H1 (cell line): ENCODE measurements around the gene CD38. TPM values are rescaled to one million over a fixed set of nuclear protein-coding genes. Genes with fewer than 3 reads are reported as not detected.

ENCODE experiments used
- CTCF ChIA-PET: fragments of 300-600 bp; sonication (Branson Sonifier 250); formaldehyde crosslinking; loops from one replicate; lab custom pipeline; 2021; ENCODE audit not compliant: partially characterized antibody; lab: Charles Lee
- POLR2A ChIA-PET: fragments of 300-600 bp; sonication (Branson Sonifier 250); formaldehyde crosslinking; loops from one replicate; lab custom pipeline; 2021; ENCODE audit warnings: inconsistent platforms; ENCODE audit not compliant: partially characterized antibody; lab: Charles Lee
- DNase-seq, 2 experiments: peaks; one replicate each; pipeline versions ENCODE4 v3.0.0 to v3.0.0-alpha.2; 2010 to 2022; ENCODE audit warnings: low spot score in 2 of 2, low read depth in 1 of 2, mixed read lengths in 1 of 2
- FAIRE-seq: peaks from 2 replicates; lab custom pipeline; 2011; peaks lifted over from hg19 to GRCh38; lab: Jason Lieb, UNC
- H2AFZ ChIP-seq: 2 replicates; pipeline ENCODE4 v1.8.1; 2012; ENCODE audit warnings: low read length, inconsistent platforms
- H2AK5ac ChIP-seq: 2 replicates; pipeline ENCODE4 v1.6.1; 2013; ENCODE audit warnings: low read depth, low read length
- H2BK120ac ChIP-seq: replicated peaks from 2 replicates; pipeline ENCODE3; 2013; ENCODE audit warnings: low read depth, low read length, inconsistent platforms
- H2BK12ac ChIP-seq: 2 replicates; pipeline ENCODE4 v1.6.1; 2013; ENCODE audit warnings: low read depth, low read length
- H2BK15ac ChIP-seq: 2 replicates; pipeline ENCODE4 v1.6.1; 2013; ENCODE audit warnings: low read length
- H2BK20ac ChIP-seq: 2 replicates; pipeline ENCODE4 v1.6.1; 2013; ENCODE audit warnings: low read length
- H2BK5ac ChIP-seq: 2 replicates; pipeline ENCODE4 v1.6.1; 2013; ENCODE audit warnings: low read depth, low read length
- H3K14ac ChIP-seq: 2 replicates; pipeline ENCODE4 v1.6.1; 2013; ENCODE audit warnings: inconsistent platforms; ENCODE audit not compliant: insufficient read length
- H3K18ac ChIP-seq: 2 replicates; pipeline ENCODE4 v1.6.1; 2013; ENCODE audit warnings: low read length; ENCODE audit errors: extremely low read depth
- H3K23ac ChIP-seq: 2 replicates; pipeline ENCODE4 v1.6.1; 2013; ENCODE audit warnings: inconsistent platforms; ENCODE audit not compliant: insufficient read length
- H3K23me2 ChIP-seq: 2 replicates; pipeline ENCODE4 v1.6.1; 2013; ENCODE audit warnings: low read depth, low read length
- H3K27ac ChIP-seq: 2 replicates; pipeline ENCODE4 v1.6.1; 2011; ENCODE audit warnings: low read depth, low read length, inconsistent platforms
- H3K27me3 ChIP-seq, 4 experiments: replicated peaks in 1 of 4; 1 replicate in 1 of 4; 2 replicates in 3 of 4; pipeline versions ENCODE4 v1.6.1 to v1.8.1; 2011 to 2013; ENCODE audit warnings: low read length in 3 of 4, mild to moderate bottlenecking in 3 of 4, inconsistent platforms in 2 of 4, mixed read lengths in 2 of 4, moderate library complexity in 1 of 4; ENCODE audit not compliant: control insufficient read depth in 3 of 4, insufficient read depth in 3 of 4; ENCODE audit errors: extremely low read depth in 1 of 4
- H3K36me3 ChIP-seq, 4 experiments: 2 replicates each; pipeline versions ENCODE4 v1.6.1 to v1.8.1; 2011 to 2013; ENCODE audit warnings: mild to moderate bottlenecking in 4 of 4, low read length in 3 of 4, moderate library complexity in 2 of 4, control low read depth in 1 of 4, inconsistent platforms in 1 of 4; ENCODE audit not compliant: insufficient read depth in 4 of 4, control insufficient read depth in 2 of 4
- H3K4ac ChIP-seq: replicated peaks from 2 replicates; pipeline ENCODE3; 2013; ENCODE audit warnings: low read length, low read depth, mixed read lengths, inconsistent platforms; ENCODE audit not compliant: insufficient read length
- H3K4me1 ChIP-seq, 4 experiments: replicated peaks in 1 of 4; 1 replicate in 1 of 4; 2 replicates in 3 of 4; pipeline versions ENCODE4 v1.6.1 to v1.8.1; 2011 to 2013; ENCODE audit warnings: low read length in 3 of 4, inconsistent platforms in 2 of 4, mixed read lengths in 1 of 4; ENCODE audit not compliant: insufficient read depth in 4 of 4, control insufficient read depth in 3 of 4
- H3K4me2 ChIP-seq, 2 experiments: 2 replicates each; pipeline versions ENCODE4 v1.6.1 to v1.8.1; 2011 to 2013; ENCODE audit warnings: low read depth in 2 of 2, low read length in 2 of 2, control low read depth in 1 of 2, inconsistent platforms in 1 of 2, mild to moderate bottlenecking in 1 of 2; ENCODE audit not compliant: insufficient read depth in 1 of 2
- H3K4me3 ChIP-seq, 4 experiments: fragments of 200-600, 300-600 bp in 1 of 4; sonication (generic), shearing (Covaris generic), sonication (Bioruptor Twin) in 1 of 4; 2 replicates each; pipeline versions ENCODE4 v1.5.1 to v1.8.1; 2011 to 2016; ENCODE audit warnings: low read length in 4 of 4, low read depth in 3 of 4, control low read depth in 2 of 4, inconsistent platforms in 2 of 4, mild to moderate bottlenecking in 2 of 4, mixed read lengths in 1 of 4, moderate library complexity in 1 of 4; ENCODE audit not compliant: insufficient read depth in 2 of 4; ENCODE audit errors: extremely low read depth in 1 of 4
- H3K56ac ChIP-seq: replicated peaks from 2 replicates; pipeline ENCODE3; 2013; ENCODE audit warnings: low read depth, mild to moderate bottlenecking, mixed read lengths, low read length, inconsistent platforms; ENCODE audit not compliant: insufficient read length
- H3K79me1 ChIP-seq: 2 replicates; pipeline ENCODE4 v1.6.1; 2013; ENCODE audit warnings: low read depth, low read length, control low read depth
- H3K79me2 ChIP-seq, 2 experiments: 2 replicates each; pipeline versions ENCODE4 v1.6.1 to v1.8.1; 2012 to 2013; ENCODE audit warnings: low read length in 2 of 2, mild to moderate bottlenecking in 2 of 2, inconsistent platforms in 1 of 2; ENCODE audit not compliant: insufficient read depth in 2 of 2, control insufficient read depth in 1 of 2
- H3K9ac ChIP-seq, 4 experiments: replicated peaks in 1 of 4; 1 replicate in 1 of 4; 2 replicates in 3 of 4; pipeline versions ENCODE4 v1.6.1 to v1.8.1; 2011 to 2013; ENCODE audit warnings: low read depth in 3 of 4, low read length in 3 of 4, control low read depth in 2 of 4, mild to moderate bottlenecking in 2 of 4, moderate library complexity in 2 of 4, inconsistent platforms in 1 of 4; ENCODE audit errors: extremely low read depth in 1 of 4
- H3K9me3 ChIP-seq, 2 experiments: 2 replicates each; pipeline versions ENCODE4 v1.6.1 to v1.8.1; 2012 to 2013; ENCODE audit warnings: mild to moderate bottlenecking in 2 of 2, moderate library complexity in 2 of 2, control low read depth in 1 of 2, inconsistent platforms in 1 of 2, low read depth in 1 of 2, low read length in 1 of 2, mixed read lengths in 1 of 2; ENCODE audit not compliant: insufficient read depth in 2 of 2
- H4K20me1 ChIP-seq, 2 experiments: replicated peaks in 1 of 2; 2 replicates each; pipeline versions ENCODE3 to v1.8.1; 2011 to 2013; ENCODE audit warnings: inconsistent platforms in 2 of 2, low read length in 2 of 2, mild to moderate bottlenecking in 1 of 2; ENCODE audit not compliant: insufficient read depth in 2 of 2, control insufficient read depth in 1 of 2
- H4K5ac ChIP-seq: 2 replicates; pipeline ENCODE4 v1.6.1; 2013; ENCODE audit warnings: low read length, low read depth, mixed read lengths, inconsistent platforms; ENCODE audit not compliant: insufficient read length
- H4K8ac ChIP-seq: 2 replicates; pipeline ENCODE4 v1.8.0; 2013; ENCODE audit warnings: mild to moderate bottlenecking, moderate library complexity, low read length, inconsistent platforms; ENCODE audit not compliant: insufficient read depth; ENCODE audit errors: extremely low read depth
- H4K91ac ChIP-seq: replicated peaks from 2 replicates; pipeline ENCODE3; 2013; ENCODE audit warnings: low read length, mixed read lengths, inconsistent platforms; ENCODE audit not compliant: insufficient read length
- CHD1 ChIP-seq: IDR thresholded peaks from 2 replicates; pipeline ENCODE4 v1.6.1; 2012; ENCODE audit warnings: low read depth, low read length, improper control_type of control experiment
- TCF12 ChIP-seq: IDR thresholded peaks from 2 replicates; pipeline ENCODE4 v1.6.1; 2011; ENCODE audit warnings: low read depth, mild to moderate bottlenecking, low read length
- WGBS, 2 experiments: shearing (Covaris generic) in 1 of 2; methylation state at CpG; one replicate each; pipeline versions ENCODE4 v1.1.6 to v1.1.7; 2013 to 2015; ENCODE audit warnings: low lambda C conversion rate in 2 of 2, mixed read lengths in 2 of 2, inconsistent platforms in 1 of 2, low coverage in 1 of 2, missing lambda C conversion rate in 1 of 2; ENCODE audit not compliant: insufficient replicate concordance in 2 of 2, insufficient coverage in 1 of 2, insufficient read length in 1 of 2; ENCODE audit errors: extremely low coverage in 1 of 2, missing lambda C conversion rate in 1 of 2; 5-methylcytosine and 5-hydroxymethylcytosine counted together
- polyA plus RNA-seq, 7 experiments: library from polyadenylated mRNA; depleted of rRNA in 3 of 7; stranded (reverse) in 5 of 7; unstranded in 2 of 7; fragments of >200 nt in 5 of 7; fragments of 200-250 nt in 2 of 7; gene quantifications; 1 replicate in 5 of 7; 2 replicates in 1 of 7; 4 replicates in 1 of 7; pipeline versions ENCODE4 v1.2.1 to v1.2.3, GENCODE V29; 2011 to 2013; ENCODE audit warnings: missing spikeins in 2 of 7, mixed read lengths in 2 of 7
- total RNA-seq: library from RNA; stranded (reverse); fragmentation: NEBNext Ultra II Directional; extraction: Animal tissue kit (Norgen Biotek cat#: 25700); gene quantifications from 2 replicates; pipeline ENCODE4 v1.2.1, GENCODE V29; 2021
- TF ChIP-seq, protein P1 (sequence below): IDR thresholded peaks from 2 replicates; pipeline ENCODE4 v1.6.1; 2011; ENCODE audit warnings: low read length, improper control_type of control experiment

Gene CD38
- total and polyA plus RNA-seq, 2 of the 8 experiments (the other 6 are each of a cell fraction or from before 2014, with no cell fraction given): 0.14 to 0.24 TPM

DNA sequence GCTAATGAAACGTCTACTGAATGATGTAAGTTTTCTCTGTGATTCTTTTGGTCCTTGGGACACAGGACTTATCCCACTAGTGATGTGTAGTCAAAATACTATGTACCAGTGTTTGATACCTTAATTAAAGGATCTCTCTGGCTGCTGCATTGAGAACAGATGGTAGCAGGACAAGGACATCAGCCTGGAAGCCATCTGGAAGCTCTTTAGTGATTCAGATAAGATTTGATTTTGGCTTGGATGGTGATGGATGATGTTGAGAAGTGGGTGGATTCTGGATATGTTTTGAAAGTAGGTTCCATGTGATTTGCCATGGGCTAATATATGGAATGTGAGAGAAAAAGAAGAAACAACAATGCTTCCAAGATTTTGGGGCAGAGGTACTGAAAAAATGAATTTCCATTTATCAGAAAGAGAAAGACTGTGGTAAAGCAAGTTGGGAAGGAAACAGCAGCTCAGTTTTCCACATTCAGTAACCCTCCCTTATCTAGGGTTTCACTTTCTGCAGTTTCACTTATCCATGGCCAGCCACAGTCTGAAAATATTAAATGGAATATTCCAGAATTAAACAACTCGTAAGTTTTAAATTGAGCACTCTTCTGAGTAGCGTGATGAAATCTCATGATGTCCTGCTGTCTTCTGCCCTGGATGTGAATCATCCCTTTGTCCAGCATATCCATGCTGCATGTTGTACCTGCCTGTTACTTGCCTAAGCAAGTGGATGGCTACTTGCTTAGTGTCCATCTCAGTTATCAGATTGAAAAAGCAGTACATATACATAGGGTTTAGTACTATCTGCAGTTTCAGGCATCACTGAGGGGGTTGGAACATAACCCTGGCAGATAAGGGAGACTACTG is 15.6 kb downstream of the CD38 start:
- Histone ChIP-seq H3K14ac (no peak overlapping the region), H3K23me2 (no peaks in the 10 kb centered on the region), H4K8ac (no peak overlapping the region), H4K91ac (no peak overlapping the region), H2BK5ac (no peak overlapping the region), H3K4me1 (no peaks in the 10 kb centered on the region), H2BK20ac (no peak overlapping the region), H3K36me3 (no peaks in the 10 kb centered on the region), H3K27me3 (no peaks in the 10 kb centered on the region; a peak in 1 of 7 replicates), H3K9me3 (peaks cover 0 to 12% of the 10 kb centered on the region in 2 experiments; a peak in 1 of 4 replicates), H3K27ac (no peak overlapping the region), H2AFZ (no peak overlapping the region), H3K18ac (no peak overlapping the region), H2BK120ac (no peak overlapping the region), H2BK15ac (no peak overlapping the region), H3K23ac (no peak overlapping the region), H4K20me1 (no peaks in the 10 kb centered on the region), H3K4me2 (no peak overlapping the region), H3K79me2 (no peaks in the 10 kb centered on the region), H4K5ac (no peak overlapping the region), H3K4ac (no peak overlapping the region), H3K9ac (no peak overlapping the region), H3K56ac (no peak overlapping the region), H3K79me1 (no peaks in the 10 kb centered on the region), H2AK5ac (no peak overlapping the region), H3K4me3 (no peak overlapping the region), H2BK12ac (no peak overlapping the region)
- POLR2A ChIA-PET: no interaction called here
- CTCF ChIA-PET: interaction anchor here (0.7 to 1.4 kb wide), 3 partner anchors 12 to 57 kb away, joined by 3 to 4 read pairs (median 3); no protein-coding TSS in a partner anchor
- no peak for DNase-seq
- FAIRE-seq: no peak
- 96% methylated on average over 3 of the region's 3 CpGs; no CpG with 5 or more reads in 1 of the 2 experiments for WGBS, 2 experiments
- TF ChIP-seq TCF12: no peak
- TF ChIP-seq, protein P1, sequence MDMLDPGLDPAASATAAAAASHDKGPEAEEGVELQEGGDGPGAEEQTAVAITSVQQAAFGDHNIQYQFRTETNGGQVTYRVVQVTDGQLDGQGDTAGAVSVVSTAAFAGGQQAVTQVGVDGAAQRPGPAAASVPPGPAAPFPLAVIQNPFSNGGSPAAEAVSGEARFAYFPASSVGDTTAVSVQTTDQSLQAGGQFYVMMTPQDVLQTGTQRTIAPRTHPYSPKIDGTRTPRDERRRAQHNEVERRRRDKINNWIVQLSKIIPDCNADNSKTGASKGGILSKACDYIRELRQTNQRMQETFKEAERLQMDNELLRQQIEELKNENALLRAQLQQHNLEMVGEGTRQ: no peak
- no peak for TF ChIP-seq CHD1
